Smooth muscle cell (in vitro differentiated cells): ENCODE data around the gene C1orf105. TPM values are rescaled to one million over a fixed set of nuclear protein-coding genes. Genes with fewer than 3 reads are reported as not detected.

Source experiments
- DNase-seq: peaks from one replicate; lab custom pipeline; 2025; ENCODE audit not compliant: unreplicated experiment; lab: John Stamatoyannopoulos, UW
- H2AFZ ChIP-seq: fragments of 200-600 bp; sonication (generic); 2 replicates; pipeline ENCODE4 v1.6.0; 2016; ENCODE audit warnings: antibody characterized with exemption, low read depth, mild to moderate bottlenecking
- H3F3A ChIP-seq: fragments of 200-600 bp; sonication (generic); 2 replicates; pipeline ENCODE4 v1.6.0; 2017; ENCODE audit warnings: antibody characterized with exemption, low read depth
- H3K27ac ChIP-seq: fragments of 200-600 bp; sonication (generic); 2 replicates; pipeline ENCODE4 v1.5.1; 2016; ENCODE audit warnings: low read depth, mild to moderate bottlenecking
- H3K27me3 ChIP-seq: fragments of 200-600 bp; sonication (generic); 2 replicates; pipeline ENCODE4 v1.6.1; 2016; ENCODE audit warnings: low read depth, mild to moderate bottlenecking
- H3K36me3 ChIP-seq: fragments of 200-600 bp; sonication (generic); 2 replicates; pipeline ENCODE4 v1.5.1; 2016; ENCODE audit warnings: low read depth
- H3K4me1 ChIP-seq: fragments of 200-600 bp; sonication (generic); 2 replicates; pipeline ENCODE4 v1.5.1; 2016; ENCODE audit warnings: low read depth
- H3K4me2 ChIP-seq: fragments of 200-600 bp; sonication (generic); 2 replicates; pipeline ENCODE4 v1.6.0; 2016; ENCODE audit warnings: mild to moderate bottlenecking
- H3K4me3 ChIP-seq: fragments of 200-600 bp; sonication (generic); 2 replicates; pipeline ENCODE4 v1.5.1; 2016; ENCODE audit warnings: mild to moderate bottlenecking
- H3K79me2 ChIP-seq: fragments of 200-600 bp; sonication (generic); 2 replicates; pipeline ENCODE4 v1.6.0; 2016; ENCODE audit warnings: low read depth, mild to moderate bottlenecking
- H3K9ac ChIP-seq: fragments of 200-600 bp; sonication (generic); 2 replicates; pipeline ENCODE4 v1.6.0; 2016; ENCODE audit warnings: low read depth
- H3K9me3 ChIP-seq: fragments of 200-600 bp; sonication (generic); replicated peaks from 2 replicates; pipeline ENCODE4 v1.5.1; 2016; ENCODE audit warnings: low read depth
- H4K20me1 ChIP-seq: fragments of 200-600 bp; sonication (generic); 2 replicates; pipeline ENCODE4 v1.6.0; 2016; ENCODE audit warnings: low read depth
- WGBS: methylation state at CpG from one replicate; pipeline ENCODE4 v1.1.7; 2016; ENCODE audit warnings: low lambda C conversion rate; 5-methylcytosine and 5-hydroxymethylcytosine counted together
- polyA plus RNA-seq: library from polyadenylated mRNA; unstranded; fragments of >200 nt; fragmentation: Nextera tagmentation; extraction: Ambion mirVana; gene quantifications from 2 replicates; pipeline ENCODE4 v1.2.1, GENCODE V29; 2016
- total RNA-seq: library from RNA; depleted of rRNA; stranded (reverse); fragments of >200 nt; gene quantifications from 2 replicates; pipeline ENCODE4 v1.2.3, GENCODE V29; 2014
- TF ChIP-seq, protein P1 (sequence below): fragments of 200-600 bp; sonication (generic); IDR thresholded peaks from 2 replicates; pipeline ENCODE4 v1.5.1; 2017; ENCODE audit warnings: borderline replicate concordance, mild to moderate bottlenecking, antibody characterized with exemption; ENCODE audit not compliant: insufficient read depth, poor library complexity, severe bottlenecking

The C1orf105 gene
- total and polyA plus RNA-seq, 2 experiments from 2014 or later, result not detected

DNA sequence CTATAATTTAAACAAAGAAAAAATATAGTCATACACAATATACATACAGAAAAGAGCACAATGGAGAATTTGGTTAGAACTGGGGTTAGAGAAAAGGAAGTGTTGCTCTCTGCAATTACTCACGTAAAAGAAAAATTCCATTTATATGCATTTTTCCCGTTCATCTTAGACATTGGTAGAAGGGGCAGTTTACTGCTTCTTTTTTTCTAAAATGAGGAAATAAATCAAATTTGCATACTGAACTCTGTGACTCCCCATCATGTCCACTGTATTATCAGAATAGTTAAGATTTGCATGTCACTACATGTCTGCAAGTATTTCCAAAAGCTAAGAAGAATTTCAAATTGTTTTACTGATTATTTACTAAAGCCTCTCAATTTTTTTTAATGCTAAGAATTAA, 44.1 kb upstream of the C1orf105 start:
- TF ChIP-seq, protein P1, sequence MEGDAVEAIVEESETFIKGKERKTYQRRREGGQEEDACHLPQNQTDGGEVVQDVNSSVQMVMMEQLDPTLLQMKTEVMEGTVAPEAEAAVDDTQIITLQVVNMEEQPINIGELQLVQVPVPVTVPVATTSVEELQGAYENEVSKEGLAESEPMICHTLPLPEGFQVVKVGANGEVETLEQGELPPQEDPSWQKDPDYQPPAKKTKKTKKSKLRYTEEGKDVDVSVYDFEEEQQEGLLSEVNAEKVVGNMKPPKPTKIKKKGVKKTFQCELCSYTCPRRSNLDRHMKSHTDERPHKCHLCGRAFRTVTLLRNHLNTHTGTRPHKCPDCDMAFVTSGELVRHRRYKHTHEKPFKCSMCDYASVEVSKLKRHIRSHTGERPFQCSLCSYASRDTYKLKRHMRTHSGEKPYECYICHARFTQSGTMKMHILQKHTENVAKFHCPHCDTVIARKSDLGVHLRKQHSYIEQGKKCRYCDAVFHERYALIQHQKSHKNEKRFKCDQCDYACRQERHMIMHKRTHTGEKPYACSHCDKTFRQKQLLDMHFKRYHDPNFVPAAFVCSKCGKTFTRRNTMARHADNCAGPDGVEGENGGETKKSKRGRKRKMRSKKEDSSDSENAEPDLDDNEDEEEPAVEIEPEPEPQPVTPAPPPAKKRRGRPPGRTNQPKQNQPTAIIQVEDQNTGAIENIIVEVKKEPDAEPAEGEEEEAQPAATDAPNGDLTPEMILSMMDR, result no peak
- H4K20me1 ChIP-seq, result no peaks in the 10 kb centered on the region
- no peak for DNase-seq
- H3K79me2 ChIP-seq, result no peaks in the 10 kb centered on the region
- H3K36me3 ChIP-seq, result no peaks in the 10 kb centered on the region
- peak overlapping the region; percentile 31 for H2AFZ ChIP-seq
- H3K27ac ChIP-seq, result no peak overlapping the region
- no peak overlapping the region for H3K4me2 ChIP-seq
- H3K9ac ChIP-seq, result no peak overlapping the region
- WGBS, result 76% methylated on average over 2 of the region's 2 CpGs
- H3F3A ChIP-seq, result peaks cover 6% of the 10 kb centered on the region
- no peak overlapping the region for H3K4me3 ChIP-seq
- no peaks in the 10 kb centered on the region for H3K27me3 ChIP-seq
- no peaks in the 10 kb centered on the region for H3K9me3 ChIP-seq
- H3K4me1 ChIP-seq, result peaks cover 14% of the 10 kb centered on the region

DNA sequence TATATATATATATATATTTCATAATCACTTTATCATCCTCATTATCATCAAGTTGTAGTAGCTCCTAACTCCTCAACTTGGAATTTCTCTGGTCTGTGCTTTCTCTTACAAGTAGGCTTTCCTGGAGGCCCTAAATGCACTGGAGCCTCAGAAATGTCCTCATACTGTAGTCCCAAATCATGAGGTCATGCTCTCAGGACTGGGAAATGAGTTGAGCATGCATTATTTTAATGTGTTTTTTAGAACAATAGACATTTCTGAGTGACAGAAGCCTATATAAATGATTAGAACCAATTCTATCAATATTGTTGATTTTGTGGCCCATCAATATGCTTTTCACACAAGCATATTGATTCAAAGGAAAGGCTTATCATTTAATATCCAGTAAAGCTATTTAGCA, 42.9 kb upstream of the C1orf105 start:
- H3K4me2 ChIP-seq, result no peak overlapping the region
- H3K79me2 ChIP-seq, result no peaks in the 10 kb centered on the region
- no peak overlapping the region for H2AFZ ChIP-seq
- no peaks in the 10 kb centered on the region for H3K36me3 ChIP-seq
- H4K20me1 ChIP-seq, result no peaks in the 10 kb centered on the region
- peaks cover 16% of the 10 kb centered on the region for H3F3A ChIP-seq
- H3K9me3 ChIP-seq, result no peaks in the 10 kb centered on the region
- TF ChIP-seq, protein P1, result no peak
- no peak for DNase-seq
- no peak overlapping the region for H3K27ac ChIP-seq
- peaks cover 19% of the 10 kb centered on the region for H3K4me1 ChIP-seq
- no peak overlapping the region for H3K4me3 ChIP-seq
- H3K27me3 ChIP-seq, result no peaks in the 10 kb centered on the region
- H3K9ac ChIP-seq, result no peak overlapping the region

DNA sequence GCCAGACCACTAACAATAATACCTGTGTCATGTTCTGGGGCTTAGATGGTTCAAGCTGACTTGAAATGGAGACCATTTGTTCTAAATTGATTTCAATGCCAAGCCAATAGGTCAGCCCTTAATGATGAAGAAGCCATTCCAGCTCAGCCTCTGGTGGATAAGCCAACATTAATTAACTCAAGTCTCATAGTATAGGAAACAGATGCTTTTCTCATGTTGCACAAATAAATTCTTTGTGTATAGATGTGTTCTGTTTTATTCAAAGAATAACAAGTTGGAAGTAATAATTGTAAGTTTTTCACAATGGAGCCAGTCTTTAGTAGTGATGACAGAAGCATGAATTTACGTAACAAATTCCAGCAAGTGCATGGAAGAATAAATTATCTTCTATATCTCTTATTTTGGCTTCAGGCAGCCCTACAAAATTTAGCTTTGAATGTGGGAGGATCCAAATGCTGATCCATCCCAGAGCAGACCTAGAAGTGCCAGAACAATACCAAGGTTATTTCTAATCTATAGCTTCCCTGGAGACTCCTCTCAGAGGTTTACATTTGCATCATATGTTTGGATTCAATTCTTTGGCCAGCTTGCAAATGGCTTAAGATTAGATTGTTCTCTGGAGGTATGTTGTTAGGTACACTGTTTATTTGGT, 42.2 kb upstream of the C1orf105 start:
- Histone ChIP-seq H3K27ac (no peak overlapping the region), H3K9ac (no peak overlapping the region)

More for the DNA sequence above, 42.2 kb upstream of the C1orf105 start:
- Histone ChIP-seq H3K9me3 (no peaks in the 10 kb centered on the region), H3K4me3 (no peak overlapping the region), H3K27me3 (no peaks in the 10 kb centered on the region), H3F3A (peaks cover 23% of the 10 kb centered on the region), H3K79me2 (no peaks in the 10 kb centered on the region), H3K4me2 (no peak overlapping the region), H2AFZ (no peak overlapping the region), H3K36me3 (no peaks in the 10 kb centered on the region), H3K4me1 (peaks cover 25% of the 10 kb centered on the region), H4K20me1 (no peaks in the 10 kb centered on the region)
- DNase-seq, result no peak
- 96% methylated on average over 1 of the region's 1 CpG for WGBS
- TF ChIP-seq, protein P1, result no peak
